Osteoblast (primary cell): ENCODE results near the gene NXF2B. TPM values are rescaled to one million over a fixed set of nuclear protein-coding genes. Genes with fewer than 3 reads are reported as not detected.

Experiments used
- DNase-seq: peaks from one replicate; pipeline ENCODE4 v3.0.0; 2011; ENCODE audit warnings: low spot score, mixed read lengths; ENCODE audit not compliant: insufficient read length; ENCODE audit errors: missing footprints
- H2AFZ ChIP-seq: 2 replicates; pipeline ENCODE4 v1.6.0; 2011; ENCODE audit warnings: mild to moderate bottlenecking, low read length
- H3K27ac ChIP-seq: 2 replicates; pipeline ENCODE4 v1.5.1; 2011; ENCODE audit warnings: mild to moderate bottlenecking, low read depth, low read length, moderate library complexity
- H3K27me3 ChIP-seq: 2 replicates; pipeline ENCODE4 v1.6.0; 2012; ENCODE audit warnings: mild to moderate bottlenecking, control low read depth, inconsistent platforms, low read length, moderate library complexity; ENCODE audit not compliant: insufficient read depth
- H3K36me3 ChIP-seq: 2 replicates; pipeline ENCODE4 v1.5.1; 2011; ENCODE audit warnings: mild to moderate bottlenecking, low read length, control low read depth, moderate library complexity; ENCODE audit not compliant: insufficient read depth
- H3K4me1 ChIP-seq: 2 replicates; pipeline ENCODE4 v1.5.1; 2011; ENCODE audit warnings: mild to moderate bottlenecking, low read length, control low read depth, moderate library complexity; ENCODE audit not compliant: insufficient read depth
- H3K4me2 ChIP-seq: 2 replicates; pipeline ENCODE4 v1.6.0; 2011; ENCODE audit warnings: mild to moderate bottlenecking, low read length; ENCODE audit not compliant: insufficient read depth
- H3K4me3 ChIP-seq: fragments of 200-600 bp; sonication (generic); 3 replicates; pipeline ENCODE4 v1.5.1; 2012; ENCODE audit warnings: mild to moderate bottlenecking, low read length, inconsistent platforms; ENCODE audit not compliant: insufficient read depth
- H3K79me2 ChIP-seq: 2 replicates; pipeline ENCODE4 v1.6.0; 2012; ENCODE audit warnings: mild to moderate bottlenecking, low read length, control low read depth, inconsistent platforms; ENCODE audit not compliant: insufficient read depth
- H3K9me3 ChIP-seq: 2 replicates; pipeline ENCODE4 v1.5.1; 2011; ENCODE audit warnings: low read depth, low read length, control low read depth
- H4K20me1 ChIP-seq: 2 replicates; pipeline ENCODE4 v1.6.0; 2012; ENCODE audit warnings: mild to moderate bottlenecking, low read length, control low read depth; ENCODE audit not compliant: insufficient read depth
- CTCF ChIP-seq: IDR thresholded peaks from 2 replicates; pipeline ENCODE4 v1.5.1; 2011; ENCODE audit warnings: mild to moderate bottlenecking, low read depth, low read length, moderate library complexity; ENCODE audit errors: extremely low read depth
- total RNA-seq: library from RNA; depleted of rRNA; stranded (reverse); fragments of >200 nt; gene quantifications from 2 replicates; pipeline ENCODE4 v1.2.3, GENCODE V29; 2012

Gene NXF2B
- total RNA-seq, 1 donor, result not detected

DNA sequence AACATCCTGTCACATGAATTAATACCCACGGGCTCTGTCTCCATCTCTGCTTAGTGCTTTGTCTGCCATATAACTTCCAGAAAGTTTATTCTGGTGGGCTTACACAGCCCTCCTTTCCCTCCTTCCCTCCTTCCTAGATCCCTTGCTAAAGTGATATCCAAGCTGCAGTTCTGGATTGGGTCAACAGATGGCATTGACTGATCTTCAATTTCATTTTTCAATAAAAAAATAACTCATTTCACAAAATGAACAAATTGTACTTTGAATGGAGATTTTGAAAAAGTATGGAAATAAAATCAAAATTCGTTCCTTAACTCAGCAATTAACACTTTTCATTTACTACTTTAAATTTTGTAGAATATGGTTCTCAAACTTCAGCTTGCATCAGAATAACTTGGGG lies 97.9 kb downstream of the NXF2B start:
- Histone ChIP-seq H3K9me3 (no peaks in the 10 kb centered on the region), H3K4me1 (no peaks in the 10 kb centered on the region), H2AFZ (no peak overlapping the region), H3K36me3 (no peaks in the 10 kb centered on the region), H3K27me3 (peaks cover 8% of the 10 kb centered on the region), H3K79me2 (no peaks in the 10 kb centered on the region), H3K4me3 (no peak overlapping the region), H3K27ac (no peak overlapping the region), H4K20me1 (no peaks in the 10 kb centered on the region), H3K4me2 (no peak overlapping the region)
- no peak for DNase-seq
- peak; percentile 43 for TF ChIP-seq CTCF

DNA sequence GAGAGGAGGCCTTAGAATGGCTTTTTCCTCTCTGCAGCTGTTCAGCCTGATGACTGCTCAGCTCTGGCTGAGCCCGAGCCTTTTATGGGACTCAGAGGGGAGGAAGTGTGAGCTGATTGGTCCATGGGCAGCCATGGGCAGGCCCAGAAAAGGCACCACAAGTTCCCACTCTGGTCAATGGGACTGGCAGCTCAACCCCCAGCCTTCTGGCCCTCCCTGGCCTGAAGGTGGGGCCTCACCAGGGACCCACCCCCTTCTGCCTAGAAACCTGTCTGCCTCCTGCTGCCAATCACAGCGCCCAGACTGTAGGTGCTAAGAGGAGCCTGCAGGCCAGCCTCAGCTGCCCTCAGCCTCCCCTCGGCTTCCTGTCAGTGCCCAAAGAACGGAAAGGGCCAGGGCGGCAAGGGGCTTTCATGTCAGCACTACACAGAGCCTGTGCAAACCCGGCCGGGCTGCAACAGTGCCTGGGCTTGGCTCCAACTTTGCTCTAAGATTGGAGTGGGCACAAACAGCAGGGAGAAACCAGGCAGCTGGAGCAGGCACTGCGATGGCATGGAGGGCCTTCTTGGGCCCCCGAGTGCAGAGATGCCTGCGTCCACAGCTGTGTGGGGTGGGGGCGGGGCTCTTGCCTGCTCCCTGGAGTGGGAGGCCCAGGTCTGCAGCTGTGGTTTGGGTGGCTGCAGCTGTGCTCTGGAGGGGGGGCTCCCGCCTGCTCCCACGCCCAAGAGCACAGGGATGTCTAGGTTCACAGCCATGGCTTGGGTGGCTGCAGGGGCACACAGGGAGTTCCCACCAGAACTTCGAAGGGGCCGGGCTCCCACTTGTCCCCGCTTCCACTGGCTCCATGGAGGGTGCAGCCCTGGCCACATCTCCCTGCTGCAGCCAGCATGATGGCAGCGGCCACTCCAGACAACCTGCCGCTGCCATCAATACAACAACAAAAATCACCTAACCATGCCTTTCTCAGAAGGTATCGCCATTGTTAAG lies 100.2 kb downstream of the NXF2B start:
- Histone ChIP-seq H3K9me3 (no peaks in the 10 kb centered on the region), H3K4me1 (no peaks in the 10 kb centered on the region), H3K4me3 (no peak overlapping the region), H3K36me3 (no peaks in the 10 kb centered on the region), H3K27ac (no peak overlapping the region), H2AFZ (no peak overlapping the region), H3K27me3 (peaks cover 3% of the 10 kb centered on the region), H3K4me2 (no peak overlapping the region), H4K20me1 (no peaks in the 10 kb centered on the region), H3K79me2 (no peaks in the 10 kb centered on the region)
- DNase-seq, result no peak
- TF ChIP-seq CTCF, result no peak

DNA sequence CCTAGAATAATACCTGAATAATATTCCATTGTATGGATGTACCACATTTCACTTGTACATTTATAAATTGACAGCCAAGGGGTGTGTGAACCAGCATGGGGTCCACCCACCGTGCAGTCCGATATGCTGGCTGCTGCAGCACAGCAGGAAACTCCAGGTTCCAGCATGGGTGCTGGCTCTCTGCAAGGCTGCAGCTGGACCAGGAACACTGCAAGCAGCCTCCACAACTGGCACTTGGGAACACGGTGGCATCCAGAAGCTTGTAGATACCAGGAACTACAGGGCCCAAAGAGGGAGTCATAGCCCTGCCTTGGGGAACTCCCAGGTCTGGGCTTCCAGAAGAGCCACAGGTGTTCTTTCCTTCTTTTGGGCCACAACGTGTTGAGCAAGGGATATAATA lies 101.6 kb downstream of the NXF2B start:
- H3K79me2 ChIP-seq, result no peaks in the 10 kb centered on the region
- TF ChIP-seq CTCF, result no peak
- H3K36me3 ChIP-seq, result no peaks in the 10 kb centered on the region
- DNase-seq, result peak; percentile 56
- no peak overlapping the region for H3K4me2 ChIP-seq
- no peak overlapping the region for H3K4me3 ChIP-seq
- no peaks in the 10 kb centered on the region for H3K4me1 ChIP-seq
- no peaks in the 10 kb centered on the region for H3K9me3 ChIP-seq
- H3K27ac ChIP-seq, result no peak overlapping the region
- H2AFZ ChIP-seq, result no peak overlapping the region
- H4K20me1 ChIP-seq, result no peaks in the 10 kb centered on the region
- peaks cover 3% of the 10 kb centered on the region for H3K27me3 ChIP-seq

Other genes with a start within 250 kb of the NXF2B start
- gene TCP11X1, start 224.7 kb downstream of the NXF2B start, total RNA-seq, result not detected in 2 replicates
- gene NXF2, start 192.8 kb downstream of the NXF2B start, total RNA-seq, result not detected in 2 replicates
- gene TCP11X2, start 31.8 kb upstream of the NXF2B start, total RNA-seq, result not detected in 2 replicates
- 0.29 TPM in 1 of 2 replicates, not detected in the other for gene TMSB15A, start 76.7 kb upstream of the NXF2B start, total RNA-seq
- gene ARMCX5, start 159.5 kb upstream of the NXF2B start, total RNA-seq, result 19.7 and 21.7 TPM in 2 replicates
- 2.9 and 3.5 TPM in 2 replicates for gene GPRASP1, start 211.5 kb upstream of the NXF2B start, total RNA-seq